Activated CD4-positive, alpha-beta memory T cell treated with anti-CD3 and anti-CD28 coated beads for 36 hours (primary cell): ENCODE results near the gene MLH3. TPM values are rescaled to one million over a fixed set of nuclear protein-coding genes. Genes with fewer than 3 reads are reported as not detected.

Source experiments
- CTCF ChIA-PET: fragments of 350-600 bp; sonication (Branson Sonifier 250); formaldehyde crosslinking; loops from one replicate; lab custom pipeline; 2021; ENCODE audit warnings: antibody characterized with exemption, inconsistent platforms; lab: Charles Lee
- POLR2A ChIA-PET: fragments of 350-600 bp; sonication (Branson Sonifier 250); formaldehyde crosslinking; loops from one replicate; lab custom pipeline; 2021; ENCODE audit warnings: antibody characterized with exemption; lab: Charles Lee
- DNase-seq: peaks from one replicate; pipeline ENCODE4 v3.0.0-alpha.2; 2020
- H3K27ac Mint-ChIP-seq: one replicate; pipeline ENCODE4 v1.8.0; 2021; ENCODE audit warnings: mixed read lengths
- H3K27me3 Mint-ChIP-seq: one replicate; pipeline ENCODE4 v1.8.0; 2021; ENCODE audit warnings: mixed read lengths
- H3K36me3 Mint-ChIP-seq: one replicate; pipeline ENCODE4 v1.8.0; 2021; ENCODE audit warnings: mixed read lengths
- H3K4me1 Mint-ChIP-seq: one replicate; pipeline ENCODE4 v1.8.0; 2021; ENCODE audit warnings: low read depth, mixed read lengths
- H3K4me3 Mint-ChIP-seq: one replicate; pipeline ENCODE4 v1.8.0; 2021; ENCODE audit warnings: mild to moderate bottlenecking, mixed read lengths
- H3K9me3 Mint-ChIP-seq: one replicate; pipeline ENCODE4 v1.8.0; 2021; ENCODE audit warnings: mixed read lengths
- intact Hi-C: fragments of 100-400 bp; cut with micrococcal nuclease; formaldehyde crosslinking; loops from one replicate; pipeline ENCODE4 v1.15.1; 2023
- total RNA-seq, 2 experiments: library from RNA; stranded (reverse); gene quantifications; one replicate each; pipeline ENCODE4 v1.2.3, GENCODE V29; 2021

MLH3 gene
- total RNA-seq: 10 to 100 TPM; 19.7 to 21.2 TPM

- Mint-ChIP-seq H3K36me3 (peaks cover 40% of the 10 kb centered on the region), H3K9me3 (no peaks in the 10 kb centered on the region), H3K27ac (peak within 1 kb of the TSS; percentile 86), H3K4me3 (peak within 1 kb of the TSS; percentile 92), H3K4me1 (peaks cover 70% of the 10 kb centered on the region), H3K27me3 (no peaks in the 10 kb centered on the region)
- peak; percentile 82 for DNase-seq
- POLR2A ChIA-PET: no interaction called here
- intact Hi-C loops: loop anchor here (2.0 kb wide), 1 partner anchor 14 kb away; the partner anchor contains the start of gene ACYP1
- CTCF ChIA-PET: interaction anchor here (0.5 to 2.4 kb wide), 4 partner anchors 29 to 288 kb away, joined by 3 to 7 read pairs (median 3); no protein-coding TSS in a partner anchor
These were observed at the start of gene MLH3 for GRCh38 chr14:75050852-75051555. Gene MLH3 (minus strand): TSS chr14:75051467. CDS start chr14:75049655, 1,812 bp downstream.

DNA sequence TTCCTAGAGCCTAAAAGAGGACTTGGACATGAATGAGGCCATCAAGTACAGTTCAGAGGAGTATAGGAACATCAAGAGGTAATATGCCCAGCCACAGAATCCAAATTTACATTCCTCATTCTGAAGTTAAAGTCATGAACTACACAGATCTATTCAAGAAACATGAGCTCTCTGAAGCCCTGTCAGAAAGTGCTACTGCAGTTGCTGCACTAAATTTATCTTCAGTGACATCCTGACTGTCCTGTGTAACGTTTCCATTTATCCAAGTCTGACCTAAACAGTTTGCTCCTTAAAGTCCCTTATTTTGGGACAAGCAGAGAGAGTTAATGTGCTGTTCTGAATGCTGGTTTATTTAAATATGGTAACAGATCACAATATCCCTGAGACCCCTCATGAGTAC is 47.4 kb upstream of the MLH3 start:
- CTCF ChIA-PET: interaction anchor here (1.2 to 1.8 kb wide), 3 partner anchors 10 to 238 kb away, joined by 3 to 5 read pairs (median 5); no protein-coding TSS in a partner anchor
- Mint-ChIP-seq H3K27me3 (no peaks in the 10 kb centered on the region), H3K4me3 (no peak overlapping the region), H3K4me1 (no peaks in the 10 kb centered on the region), H3K9me3 (no peaks in the 10 kb centered on the region), H3K36me3 (peaks cover 38% of the 10 kb centered on the region), H3K27ac (no peak overlapping the region)
- DNase-seq: no peak
- intact Hi-C loops: no loop called here
- POLR2A ChIA-PET: no interaction called here

- Mint-ChIP-seq H3K27me3 (no peaks in the 10 kb centered on the region), H3K4me1 (no peaks in the 10 kb centered on the region), H3K36me3 (peaks cover 34% of the 10 kb centered on the region), H3K4me3 (no peak overlapping the region), H3K27ac (no peak overlapping the region), H3K9me3 (no peaks in the 10 kb centered on the region)
- intact Hi-C loops: no loop called here
- DNase-seq: no peak
- CTCF ChIA-PET: interaction anchor here (1.2 to 1.8 kb wide), 3 partner anchors 10 to 237 kb away, joined by 3 to 5 read pairs (median 5); no protein-coding TSS in a partner anchor
- POLR2A ChIA-PET: no interaction called here
These were observed 46.9 kb upstream of the MLH3 start for GRCh38 chr14:75098212-75098611.

- H3K36me3 Mint-ChIP-seq: peaks cover 33% of the 10 kb centered on the region
- intact Hi-C loops: no loop called here
These were observed 45.7 kb upstream of the MLH3 start for GRCh38 chr14:75096959-75097358.

DNA sequence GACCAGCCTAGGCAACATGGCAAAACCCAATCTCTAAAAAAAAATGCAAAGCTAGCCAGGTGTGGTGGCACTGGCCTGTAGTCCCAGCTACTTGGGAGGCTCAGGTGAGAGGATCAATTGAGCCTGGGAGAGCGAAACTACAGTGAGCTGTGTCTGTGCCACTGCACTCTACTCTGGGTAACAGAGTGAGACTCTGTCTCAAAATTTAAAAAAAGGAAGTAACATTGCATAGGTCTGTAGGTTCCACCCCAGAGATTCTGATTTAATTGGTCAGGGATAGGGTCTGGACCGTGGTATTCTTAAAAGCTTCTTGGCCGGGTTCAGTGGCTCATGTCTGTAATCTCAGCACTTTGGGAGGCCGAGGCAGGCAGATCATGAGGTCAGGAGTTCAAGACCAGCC is 44.4 kb upstream of the MLH3 start:
- Mint-ChIP-seq H3K27me3 (no peaks in the 10 kb centered on the region), H3K36me3 (peaks cover 32% of the 10 kb centered on the region), H3K4me3 (no peak overlapping the region), H3K27ac (no peak overlapping the region), H3K9me3 (no peaks in the 10 kb centered on the region), H3K4me1 (no peaks in the 10 kb centered on the region)
- CTCF ChIA-PET: interaction anchor here (1.0 kb wide), 1 partner anchor 235 kb away, joined by 4 read pairs; no protein-coding TSS in a partner anchor
- POLR2A ChIA-PET: no interaction called here
- intact Hi-C loops: no loop called here
- DNase-seq: no peak

More at GRCh38 chr14:75096959-75097358, 45.7 kb upstream of the MLH3 start:
- no peak for DNase-seq
- POLR2A ChIA-PET: no interaction called here
- no peaks in the 10 kb centered on the region for H3K27me3 Mint-ChIP-seq
- H3K9me3 Mint-ChIP-seq: no peaks in the 10 kb centered on the region
- H3K4me1 Mint-ChIP-seq: no peaks in the 10 kb centered on the region
- no peak overlapping the region for H3K27ac Mint-ChIP-seq
- CTCF ChIA-PET: no interaction called here
- H3K4me3 Mint-ChIP-seq: no peak overlapping the region

GRCh38 chr14:75094896-75095295 is 43.6 kb upstream of the MLH3 start:
- no peaks in the 10 kb centered on the region for H3K9me3 Mint-ChIP-seq

GRCh38 chr14:75092698-75093097 is 41.4 kb upstream of the MLH3 start:
- Mint-ChIP-seq H3K4me3 (no peak overlapping the region), H3K36me3 (peaks cover 16% of the 10 kb centered on the region), H3K9me3 (no peaks in the 10 kb centered on the region), H3K27me3 (no peaks in the 10 kb centered on the region), H3K27ac (no peak overlapping the region), H3K4me1 (no peaks in the 10 kb centered on the region)
- CTCF ChIA-PET: interaction anchor here (0.7 to 2.9 kb wide), 2 partner anchors 64 to 147 kb away, joined by 3 to 16 read pairs; no protein-coding TSS in a partner anchor
- no peak for DNase-seq
- intact Hi-C loops: no loop called here
- POLR2A ChIA-PET: no interaction called here

More at GRCh38 chr14:75094896-75095295, 43.6 kb upstream of the MLH3 start:
- H3K27me3 Mint-ChIP-seq: no peaks in the 10 kb centered on the region
- no peaks in the 10 kb centered on the region for H3K4me1 Mint-ChIP-seq
- peaks cover 31% of the 10 kb centered on the region for H3K36me3 Mint-ChIP-seq
- H3K4me3 Mint-ChIP-seq: no peak overlapping the region
- ChIA-PET CTCF (interaction anchor here (1.4 kb wide), 1 partner anchor 189 kb away, joined by 4 read pairs; no protein-coding TSS in a partner anchor), POLR2A (no interaction called here)
- H3K27ac Mint-ChIP-seq: no peak overlapping the region
- no peak for DNase-seq
- intact Hi-C loops: no loop called here

DNA sequence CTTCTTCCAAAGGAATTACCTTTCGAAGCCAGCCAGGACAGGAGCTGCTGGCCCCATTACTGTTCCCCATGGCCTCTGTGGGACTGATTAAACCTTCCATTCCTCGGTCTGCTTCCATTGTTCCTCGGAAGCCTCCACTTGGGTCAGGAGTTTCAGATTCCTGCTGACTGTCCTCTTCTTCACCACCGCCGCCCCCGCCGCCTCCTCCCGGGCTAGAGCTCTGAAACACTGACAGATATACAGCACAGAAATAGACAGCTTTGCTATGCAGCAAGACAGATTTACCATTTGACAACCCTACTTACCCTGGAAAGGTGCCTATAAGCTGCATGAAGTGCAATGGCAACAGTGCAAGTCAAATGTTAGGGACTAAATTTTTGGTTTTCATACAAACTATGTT is 40.0 kb upstream of the MLH3 start:
- no peaks in the 10 kb centered on the region for H3K4me1 Mint-ChIP-seq
- intact Hi-C loops: no loop called here
- no peak overlapping the region for H3K4me3 Mint-ChIP-seq
- ChIA-PET POLR2A (no interaction called here), CTCF (interaction anchor here (1.8 to 4.2 kb wide), 3 partner anchors 146 to 231 kb away, joined by 5 to 25 read pairs (median 16); no protein-coding TSS in a partner anchor)
- no peaks in the 10 kb centered on the region for H3K9me3 Mint-ChIP-seq
- H3K27me3 Mint-ChIP-seq: no peaks in the 10 kb centered on the region
- no peak overlapping the region for H3K27ac Mint-ChIP-seq
- no peak for DNase-seq
- peaks cover 17% of the 10 kb centered on the region for H3K36me3 Mint-ChIP-seq

DNA sequence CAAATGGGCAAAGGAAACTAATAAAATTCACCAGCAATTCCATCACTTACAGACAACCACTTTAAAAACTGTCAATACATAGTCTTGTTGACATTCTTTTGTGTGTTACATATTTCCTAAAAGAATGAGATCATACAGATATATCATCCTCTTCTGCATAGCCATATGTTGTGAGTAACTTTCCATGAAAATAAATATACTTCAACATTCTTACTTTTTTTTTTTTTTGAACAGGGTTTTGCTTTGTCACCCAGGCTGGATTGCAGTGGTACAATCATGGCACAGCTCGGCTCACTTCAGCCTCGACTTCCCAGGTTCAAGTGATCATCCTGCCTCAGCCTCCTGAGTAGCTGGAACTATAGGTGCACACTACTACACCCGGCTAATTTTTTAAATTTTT is 39.1 kb upstream of the MLH3 start:
- Mint-ChIP-seq H3K36me3 (peaks cover 16% of the 10 kb centered on the region), H3K27me3 (no peaks in the 10 kb centered on the region), H3K27ac (no peak overlapping the region), H3K4me1 (no peaks in the 10 kb centered on the region), H3K4me3 (no peak overlapping the region), H3K9me3 (no peaks in the 10 kb centered on the region)
- ChIA-PET CTCF (interaction anchor here (1.4 to 4.2 kb wide), 4 partner anchors 42 to 230 kb away, joined by 5 to 25 read pairs (median 11); no protein-coding TSS in a partner anchor), POLR2A (no interaction called here)
- intact Hi-C loops: no loop called here
- DNase-seq: no peak

DNA sequence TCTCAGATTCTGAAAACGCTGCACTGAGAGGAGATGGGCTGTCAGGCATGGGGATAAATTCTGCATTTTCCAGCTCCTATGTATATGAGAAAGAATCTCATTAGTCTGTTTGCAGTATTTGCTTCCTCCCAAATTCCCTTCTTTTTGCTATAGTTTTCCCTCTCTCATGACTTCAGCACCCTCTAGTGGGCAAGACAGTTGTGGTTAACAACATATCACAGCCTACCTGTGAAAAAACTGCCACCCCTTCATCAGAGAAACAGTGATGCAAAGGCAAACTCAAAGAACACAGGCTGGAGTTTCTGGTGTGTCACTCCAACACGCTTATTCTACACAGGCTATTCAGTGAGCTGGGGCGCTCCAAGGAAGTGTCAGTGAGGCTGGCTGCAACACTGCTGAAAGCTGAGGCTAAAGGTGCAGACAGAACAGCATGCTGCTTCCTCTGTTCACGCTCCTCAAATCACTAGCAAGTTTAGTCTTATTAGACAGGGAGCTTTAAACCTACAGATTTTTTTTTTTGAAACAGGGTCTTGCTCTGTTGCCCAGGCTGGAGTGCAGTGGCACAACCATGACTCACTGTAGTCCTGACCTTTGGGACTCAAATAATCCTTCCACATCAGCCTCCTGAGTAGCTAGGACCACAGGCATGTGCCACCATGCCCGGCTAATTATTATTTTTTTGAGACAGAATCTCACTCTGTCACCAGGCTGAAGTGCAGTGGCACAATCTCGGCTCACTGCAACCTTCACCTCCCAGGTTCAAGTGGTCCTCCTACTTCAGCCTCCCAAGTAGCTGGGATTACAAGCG is 37.5 kb upstream of the MLH3 start:
- no peaks in the 10 kb centered on the region for H3K9me3 Mint-ChIP-seq
- H3K4me1 Mint-ChIP-seq: no peaks in the 10 kb centered on the region
- peaks cover 16% of the 10 kb centered on the region for H3K36me3 Mint-ChIP-seq
- peak; percentile 23 for DNase-seq
- CTCF ChIA-PET: interaction anchor here (0.6 to 7.3 kb wide), 52 partner anchors 10 to 1605 kb away, joined by 3 to 71 read pairs (median 4); partner anchors contain the start of genes ACYP1, DLST, RPS6KL1 and ZC2HC1C
- H3K27ac Mint-ChIP-seq: no peak overlapping the region
- H3K4me3 Mint-ChIP-seq: no peak overlapping the region
- intact Hi-C loops: loop anchor here (1.0 kb wide), 2 partner anchors 143 to 227 kb away; no protein-coding TSS in a partner anchor
- H3K27me3 Mint-ChIP-seq: no peaks in the 10 kb centered on the region
- POLR2A ChIA-PET: no interaction called here

DNA sequence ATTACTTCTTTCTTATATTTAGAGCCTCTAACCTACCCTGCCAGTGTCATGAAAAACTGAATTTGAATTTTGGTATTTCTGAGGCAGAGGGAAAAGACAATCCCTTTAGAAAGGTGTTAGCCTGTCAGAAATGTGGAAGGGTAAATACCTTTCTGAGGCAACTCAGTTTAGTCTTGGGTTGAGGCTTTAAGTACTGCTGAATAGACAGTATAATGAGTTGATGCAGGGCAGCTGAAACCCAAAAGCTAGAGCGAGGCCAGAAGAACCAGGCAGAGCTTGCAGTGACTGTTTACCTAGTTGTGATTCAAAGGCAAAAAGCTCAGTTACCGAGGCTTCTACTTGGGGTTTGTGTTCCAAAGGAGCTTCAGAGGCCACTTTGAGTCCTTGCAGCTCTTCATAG is 36.9 kb upstream of the MLH3 start:
- ChIA-PET CTCF (interaction anchor here (0.6 to 7.3 kb wide), 49 partner anchors 10 to 1605 kb away, joined by 3 to 71 read pairs (median 4); partner anchors contain the start of genes ACYP1, DLST, RPS6KL1 and ZC2HC1C), POLR2A (no interaction called here)
- no peaks in the 10 kb centered on the region for H3K9me3 Mint-ChIP-seq
- no peak overlapping the region for H3K4me3 Mint-ChIP-seq
- no peaks in the 10 kb centered on the region for H3K4me1 Mint-ChIP-seq
- intact Hi-C loops: loop anchor here (1.0 kb wide), 2 partner anchors 143 to 227 kb away; no protein-coding TSS in a partner anchor
- H3K27ac Mint-ChIP-seq: no peak overlapping the region
- no peak for DNase-seq
- H3K27me3 Mint-ChIP-seq: no peaks in the 10 kb centered on the region
- H3K36me3 Mint-ChIP-seq: peaks cover 18% of the 10 kb centered on the region
